GM18867 (cell line): ENCODE data around the gene CCDC120.
A peak's percentile ranks its signal among the peaks of the same experiment; 100 is the strongest.

Source experiments
- ATAC-seq: cut with Tn5 transposase; IDR thresholded peaks from one replicate; pipeline ENCODE4 v1.9.1; 2021; ENCODE audit warnings: mild to moderate bottlenecking, moderate library complexity; ENCODE audit not compliant: unreplicated experiment

Gene CCDC120

GRCh38 chrX:49100704-49101628 is 42.2 kb downstream of the CCDC120 start:
- ATAC-seq = peak; percentile 90

- ATAC-seq = no peak
Measured at GRCh38 chrX:49101629-49101984, 42.8 kb downstream of the CCDC120 start.

DNA sequence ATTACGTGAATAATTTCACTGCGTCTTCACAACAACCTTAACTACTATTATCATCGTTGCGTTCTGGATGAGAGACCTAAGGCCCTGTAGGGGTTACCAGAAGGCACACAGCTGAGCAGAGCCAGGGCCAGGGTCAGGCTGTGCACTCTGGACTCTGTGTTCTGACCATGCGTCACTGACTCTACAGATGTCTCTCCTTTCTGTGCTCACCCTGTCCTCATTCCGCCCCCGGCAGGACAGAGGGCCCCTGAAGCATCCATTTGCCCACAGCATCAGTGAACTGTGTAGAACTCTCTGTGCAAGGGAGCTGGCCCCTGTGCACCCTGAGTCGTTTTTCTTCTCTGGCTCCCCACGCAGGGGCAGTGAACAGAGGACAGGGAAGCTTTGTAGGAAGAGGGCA is 43.4 kb downstream of the CCDC120 start:
- no peak for ATAC-seq

DNA sequence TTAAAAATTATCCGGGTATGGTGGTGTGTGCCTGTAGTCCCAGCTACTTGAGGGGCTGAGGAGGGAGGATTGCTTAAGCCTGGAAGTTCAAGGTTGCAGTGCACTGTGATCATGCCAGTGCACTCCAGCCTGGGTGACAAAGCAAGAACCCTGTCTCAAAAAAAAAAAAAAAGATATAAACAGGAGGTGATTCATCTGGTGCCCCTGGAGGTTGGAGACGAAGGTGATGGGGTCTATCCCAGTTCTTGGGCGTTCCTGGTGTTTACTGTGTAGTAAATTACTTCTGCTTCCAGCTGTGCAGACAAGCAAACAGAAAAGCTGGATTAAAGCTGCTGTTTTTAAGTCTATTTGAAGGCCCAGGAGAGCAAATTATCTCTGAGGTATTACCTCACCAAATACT is 44.8 kb downstream of the CCDC120 start:
- ATAC-seq = no peak

DNA sequence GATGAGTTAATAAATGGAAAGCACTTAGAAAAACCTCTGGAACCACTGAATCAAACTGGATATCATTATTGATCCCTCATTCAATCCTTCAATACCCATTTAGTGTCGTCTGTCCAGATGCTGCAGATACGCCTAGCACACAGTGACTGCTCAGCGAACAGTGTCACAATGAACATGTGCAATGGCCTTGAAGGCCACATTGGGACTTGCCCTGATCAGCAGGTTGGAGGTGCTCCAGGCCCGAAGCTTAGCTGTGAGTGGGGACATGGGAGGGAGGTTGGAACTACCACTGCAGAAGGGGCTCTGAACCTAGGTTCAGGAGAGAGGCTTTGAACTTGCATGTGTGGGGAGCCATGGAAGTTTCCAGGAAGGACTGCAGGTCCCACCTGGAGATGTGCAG is 47.5 kb downstream of the CCDC120 start:
- no peak for ATAC-seq

GRCh38 chrX:49106930-49107329 is 48.1 kb downstream of the CCDC120 start:
- ATAC-seq = no peak

DNA sequence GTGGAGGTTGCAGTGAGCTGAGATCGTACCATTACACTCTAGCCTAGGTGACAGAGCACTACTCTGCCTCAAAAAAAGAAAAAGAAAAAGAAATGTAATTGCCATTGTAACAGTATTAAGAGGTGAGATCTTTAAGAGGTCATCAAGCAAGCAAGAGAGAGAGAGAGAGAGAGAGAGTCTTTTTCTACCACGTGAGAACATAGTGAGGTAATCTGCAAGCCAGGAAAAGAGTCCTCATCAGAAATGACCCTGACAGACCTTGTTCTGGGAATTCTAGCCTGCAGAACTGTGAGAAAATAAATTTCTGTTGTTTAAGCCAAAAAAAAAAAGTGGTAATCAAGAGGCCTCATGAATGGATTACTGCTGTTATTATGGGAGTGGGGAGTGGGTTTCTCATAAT is 49.8 kb downstream of the CCDC120 start:
- no peak for ATAC-seq

DNA sequence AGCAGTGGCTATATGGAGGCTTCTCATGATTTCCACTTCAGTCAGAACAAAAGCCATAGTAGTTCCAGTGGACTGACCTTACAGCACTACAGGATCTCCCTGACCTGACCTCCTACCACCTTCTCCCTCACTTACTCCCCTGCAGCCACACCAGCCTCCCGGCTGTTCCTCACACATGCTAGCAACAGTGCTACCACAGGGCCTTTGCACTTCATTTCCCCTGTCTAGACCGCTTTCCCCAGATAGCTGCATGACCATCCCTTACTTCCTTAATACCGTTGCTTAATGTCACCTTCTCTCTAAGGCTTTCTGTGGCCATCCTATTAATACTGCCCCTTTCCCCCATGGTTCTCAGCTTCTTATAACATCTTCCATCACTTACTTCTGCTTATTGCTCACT is 51.6 kb downstream of the CCDC120 start:
- ATAC-seq = no peak

- no peak for ATAC-seq
Measured at GRCh38 chrX:49111791-49112190, 53.0 kb downstream of the CCDC120 start.

- ATAC-seq = no peak
Measured at GRCh38 chrX:49116076-49116475, 57.3 kb downstream of the CCDC120 start.

- ATAC-seq = no peak
Measured at GRCh38 chrX:49116716-49117115, 57.9 kb downstream of the CCDC120 start.

DNA sequence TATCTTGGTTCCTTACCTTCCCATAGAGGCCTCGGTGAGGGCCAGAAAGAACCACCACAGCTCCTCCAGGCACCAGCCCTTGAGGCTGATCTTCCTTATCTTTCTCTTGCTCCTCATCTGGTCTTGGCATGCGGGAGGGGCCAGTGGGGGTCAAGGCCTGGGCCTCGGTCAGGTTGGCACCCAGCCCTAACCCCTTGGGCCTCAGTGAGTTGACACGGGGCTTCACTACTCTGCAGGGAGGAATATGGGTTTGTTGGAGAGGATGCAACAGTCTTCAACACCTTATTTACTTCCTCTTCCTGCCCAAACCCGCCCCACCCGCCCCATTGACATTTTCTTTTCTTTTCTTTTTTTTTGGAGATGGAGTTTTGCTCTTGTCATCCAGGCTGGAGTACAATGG is 58.8 kb downstream of the CCDC120 start:
- ATAC-seq = no peak
